IMR-90 (cell line): ENCODE results near the gene OVOL1. TPM values are rescaled to one million over a fixed set of nuclear protein-coding genes. Genes with fewer than 3 reads are reported as not detected.

ENCODE experiments used
- ATAC-seq: fragments of 200-7000 bp; cut with Tn5 transposase; 2 replicates; pipeline ENCODE4 v1.9.1; 2020; ENCODE audit warnings: low read depth, mild to moderate bottlenecking, moderate library complexity
- BruUV-seq: library from RNA; stranded (reverse); fragments of 400-500 nt; replicated peaks from 2 replicates; lab custom pipeline; 2021; lab: Mats Ljungman, UMichigan
- CTCF ChIA-PET: fragments of 300-600 bp; formaldehyde crosslinking; extraction: SDS; loops from one replicate; lab custom pipeline; 2021; ENCODE audit warnings: antibody characterized with exemption; lab: Yijun Ruan, JAX
- POLR2A ChIA-PET: fragments of 300-600 bp; sonication (Branson Sonifier 250); formaldehyde crosslinking; loops from one replicate; lab custom pipeline; 2022; ENCODE audit warnings: antibody characterized with exemption; ENCODE audit not compliant: unreplicated experiment; lab: Charles Lee
- DNase-seq: peaks from one replicate; pipeline ENCODE4 v3.0.0; 2013
- H2AFZ ChIP-seq: replicated peaks from 2 replicates; pipeline ENCODE3; 2013; ENCODE audit warnings: low read length, mild to moderate bottlenecking; ENCODE audit not compliant: poor library complexity
- H2AK5ac ChIP-seq: 2 replicates; pipeline ENCODE4 v1.6.1; 2013; ENCODE audit warnings: low read depth, low read length, inconsistent platforms
- H2AK9ac ChIP-seq: replicated peaks from 2 replicates; pipeline ENCODE3; 2013; ENCODE audit warnings: mild to moderate bottlenecking, low read depth, low read length, moderate library complexity; ENCODE audit not compliant: poor library complexity
- H2BK120ac ChIP-seq: 2 replicates; pipeline ENCODE4 v1.6.1; 2013; ENCODE audit warnings: low read depth, low read length, inconsistent platforms
- H2BK15ac ChIP-seq: 3 replicates; pipeline ENCODE4 v1.6.1; 2013; ENCODE audit warnings: low read depth, low read length, inconsistent platforms
- H2BK20ac ChIP-seq: 2 replicates; pipeline ENCODE4 v1.6.1; 2013; ENCODE audit warnings: low read depth, mild to moderate bottlenecking, inconsistent platforms, low read length, moderate library complexity
- H2BK5ac ChIP-seq: 2 replicates; pipeline ENCODE4 v1.6.1; 2013; ENCODE audit warnings: mild to moderate bottlenecking, low read depth, low read length, inconsistent platforms; ENCODE audit not compliant: poor library complexity, severe bottlenecking
- H3K14ac ChIP-seq: replicated peaks from 2 replicates; pipeline ENCODE4 v1.6.1; 2013; ENCODE audit warnings: low read depth, low read length, inconsistent platforms
- H3K18ac ChIP-seq: 2 replicates; pipeline ENCODE4 v1.6.1; 2013; ENCODE audit warnings: low read depth, low read length, control low read depth
- H3K23ac ChIP-seq: 2 replicates; pipeline ENCODE4 v1.6.1; 2013; ENCODE audit warnings: low read depth, low read length, inconsistent platforms
- H3K27ac ChIP-seq: 2 replicates; pipeline ENCODE4 v1.5.1; 2013; ENCODE audit warnings: mild to moderate bottlenecking, control low read depth, low read length; ENCODE audit not compliant: insufficient read depth
- H3K27me3 ChIP-seq: 2 replicates; pipeline ENCODE4 v1.6.1; 2013; ENCODE audit warnings: low read length; ENCODE audit not compliant: control insufficient read depth, insufficient read depth
- H3K36me3 ChIP-seq: 2 replicates; pipeline ENCODE4 v1.6.1; 2013; ENCODE audit warnings: low read length, mixed read lengths; ENCODE audit not compliant: control insufficient read depth, insufficient read depth
- H3K4ac ChIP-seq: 2 replicates; pipeline ENCODE4 v1.6.1; 2013; ENCODE audit warnings: low read depth, low read length, inconsistent platforms
- H3K4me1 ChIP-seq: 2 replicates; pipeline ENCODE4 v1.6.1; 2013; ENCODE audit warnings: low read length, mixed read lengths; ENCODE audit not compliant: control insufficient read depth, insufficient read depth
- H3K4me2 ChIP-seq: 2 replicates; pipeline ENCODE4 v1.6.1; 2013; ENCODE audit warnings: low read depth, mild to moderate bottlenecking, control low read depth, low read length, moderate library complexity
- H3K4me3 ChIP-seq: 2 replicates; pipeline ENCODE4 v1.5.1; 2013; ENCODE audit warnings: low read depth, mild to moderate bottlenecking, control low read depth, low read length, moderate library complexity; ENCODE audit not compliant: insufficient read depth
- H3K56ac ChIP-seq: 2 replicates; pipeline ENCODE4 v1.6.1; 2013; ENCODE audit warnings: low read length, inconsistent platforms; ENCODE audit not compliant: insufficient read depth; ENCODE audit errors: extremely low read depth
- H3K79me1 ChIP-seq, 2 experiments: 2 replicates each; pipeline ENCODE4 v1.6.1; 2013; ENCODE audit warnings: low read length in 2 of 2, inconsistent platforms in 1 of 2, low read depth in 1 of 2
- H3K9ac ChIP-seq: 2 replicates; pipeline ENCODE4 v1.6.1; 2013; ENCODE audit warnings: low read depth, low read length, control low read depth
- H3K9me1 ChIP-seq: 2 replicates; pipeline ENCODE4 v1.6.1; 2013; ENCODE audit warnings: low read length, inconsistent platforms; ENCODE audit not compliant: insufficient read depth
- H3K9me3 ChIP-seq: 2 replicates; pipeline ENCODE4 v1.6.1; 2013; ENCODE audit warnings: low read length; ENCODE audit not compliant: control insufficient read depth, insufficient read depth
- H4K20me1 ChIP-seq: 2 replicates; pipeline ENCODE4 v1.6.1; 2013; ENCODE audit warnings: low read length, inconsistent platforms; ENCODE audit not compliant: insufficient read depth
- H4K5ac ChIP-seq: 2 replicates; pipeline ENCODE4 v1.6.1; 2013; ENCODE audit warnings: mild to moderate bottlenecking, low read depth, low read length, control low read depth
- H4K8ac ChIP-seq, 2 experiments: 2 replicates each; pipeline ENCODE4 v1.6.1; 2013; ENCODE audit warnings: low read depth in 2 of 2, low read length in 2 of 2, control low read depth in 1 of 2, inconsistent platforms in 1 of 2
- H4K91ac ChIP-seq: 2 replicates; pipeline ENCODE4 v1.6.1; 2013; ENCODE audit warnings: low read depth, low read length, inconsistent platforms; ENCODE audit not compliant: insufficient read depth
- BHLHE40 ChIP-seq: fragments of 150-350 bp; IDR thresholded peaks from 2 replicates; pipeline ENCODE4 v1.6.1; 2016; ENCODE audit warnings: mild to moderate bottlenecking, low read depth, low read length
- CEBPB ChIP-seq: IDR thresholded peaks from 2 replicates; pipeline ENCODE4 v1.6.1; 2012; ENCODE audit warnings: low read depth, low read length, improper control_type of control experiment
- CHD1 ChIP-seq: IDR thresholded peaks from 2 replicates; pipeline ENCODE4 v1.6.1; 2012; ENCODE audit warnings: low read depth, low read length, improper control_type of control experiment
- CTCF ChIP-seq: conservative IDR thresholded peaks from 2 replicates; pipeline ENCODE4 v1.5.1; 2012; ENCODE audit warnings: mild to moderate bottlenecking, low read depth, low read length, improper control_type of control experiment
- ELK1 ChIP-seq: fragments of 150-350 bp; IDR thresholded peaks from 2 replicates; pipeline ENCODE4 v1.6.1; 2016; ENCODE audit warnings: low read depth, mild to moderate bottlenecking, low read length, moderate library complexity, borderline replicate concordance
- FOS ChIP-seq: fragments of 150-350 bp; IDR thresholded peaks from 2 replicates; pipeline ENCODE4 v1.6.1; 2016; ENCODE audit warnings: low read depth, low read length
- MAFK ChIP-seq: IDR thresholded peaks from 2 replicates; pipeline ENCODE4 v1.6.1; 2012; ENCODE audit warnings: low read depth, low read length, improper control_type of control experiment
- MXI1 ChIP-seq: IDR thresholded peaks from 2 replicates; pipeline ENCODE4 v1.6.1; 2012; ENCODE audit warnings: low read depth, mild to moderate bottlenecking, low read length, moderate library complexity, borderline replicate concordance
- NFE2L2 ChIP-seq: fragments of 150-350 bp; IDR thresholded peaks from 2 replicates; pipeline ENCODE4 v1.6.1; 2016; ENCODE audit warnings: low read depth, mild to moderate bottlenecking, low read length
- POLR2A ChIP-seq: IDR thresholded peaks from 2 replicates; pipeline ENCODE4 v1.6.1; 2012; ENCODE audit warnings: mild to moderate bottlenecking, low read depth, low read length
- RAD21 ChIP-seq: IDR thresholded peaks from 2 replicates; pipeline ENCODE4 v1.6.1; 2012; ENCODE audit warnings: low read length, improper control_type of control experiment
- RCOR1 ChIP-seq: IDR thresholded peaks from 2 replicates; pipeline ENCODE4 v1.6.1; 2012; ENCODE audit warnings: mild to moderate bottlenecking, low read length, improper control_type of control experiment; ENCODE audit not compliant: insufficient replicate concordance
- SMC3 ChIP-seq: fragments of 150-350 bp; IDR thresholded peaks from 2 replicates; pipeline ENCODE4 v1.6.1; 2016; ENCODE audit warnings: low read depth, mild to moderate bottlenecking, antibody characterized with exemption, low read length, moderate library complexity
- USF2 ChIP-seq: fragments of 150-350 bp; IDR thresholded peaks from 2 replicates; pipeline ENCODE4 v1.6.1; 2017; ENCODE audit warnings: mild to moderate bottlenecking, antibody characterized with exemption, low read length, low read depth
- WGBS, 2 experiments: methylation state at CpG; one replicate each; pipeline versions ENCODE4 v1.1.5 to v1.1.7; 2013; ENCODE audit warnings: missing lambda C conversion rate in 2 of 2; ENCODE audit not compliant: insufficient read length in 1 of 2; ENCODE audit errors: extremely low coverage in 2 of 2; 5-methylcytosine and 5-hydroxymethylcytosine counted together
- dilution Hi-C: fragments of 300-500 bp; cut with HindIII; formaldehyde crosslinking; loops from one replicate; pipeline ENCODE4 v1.14.3; 2018; ENCODE audit warnings: low sequenced_read_pairs; ENCODE audit not compliant: unreplicated experiment
- in situ Hi-C: fragments of 300-500 bp; cut with MboI; formaldehyde crosslinking; loops from 3 replicates; pipeline ENCODE4 v1.14.3; 2019; ENCODE audit warnings: low sequenced_read_pairs, inconsistent platforms, mixed read lengths
- intact Hi-C: fragments of 100-400 bp; cut with micrococcal nuclease; formaldehyde crosslinking; loops from 2 replicates; pipeline ENCODE4 v1.10.0; 2022
- polyA plus RNA-seq, 3 experiments: library from polyadenylated mRNA; depleted of rRNA; stranded (reverse); fragments of >200 nt; gene quantifications; 2 replicates each; pipeline ENCODE4 v1.2.3, GENCODE V29; 2012; ENCODE audit warnings: low replicate concordance in 1 of 3
- total RNA-seq: library from RNA; depleted of rRNA; stranded (reverse); fragments of >200 nt; gene quantifications from 2 replicates; pipeline ENCODE4 v1.2.3, GENCODE V29; 2012

OVOL1 gene
- total and polyA plus RNA-seq, 2 of the 4 experiments (the other 2 are of a cell fraction): not detected

DNA sequence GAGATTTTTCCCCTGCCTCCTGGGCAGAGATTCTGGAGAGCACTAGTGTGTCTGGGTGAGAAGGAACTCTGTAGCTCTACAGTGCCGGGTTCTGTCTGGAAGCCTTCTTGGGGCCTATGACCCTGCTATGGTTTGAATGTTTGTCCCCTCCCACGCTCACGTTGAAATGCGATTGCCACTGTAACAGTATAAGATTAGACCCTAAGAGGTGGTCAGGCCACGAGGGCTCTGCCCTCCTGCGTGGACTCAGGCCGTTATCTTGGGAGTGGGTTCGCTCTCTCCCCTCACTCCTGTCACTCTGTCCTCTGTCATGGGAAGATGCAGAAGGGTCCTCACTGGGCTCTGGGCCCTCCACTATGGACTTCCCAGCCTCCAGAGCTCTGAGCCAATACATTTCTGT lies 9.6 kb upstream of the OVOL1 start:
- Histone ChIP-seq H2BK120ac (no peak overlapping the region), H2BK5ac (no peak overlapping the region), H3K4me3 (no peak overlapping the region), H4K20me1 (peaks cover 32% of the 10 kb centered on the region), H3K27ac (no peak overlapping the region), H3K4ac (no peak overlapping the region), H2AK5ac (no peak overlapping the region), H3K4me1 (peaks cover 3% of the 10 kb centered on the region; the same call in 1 of the 2 replicates), H4K8ac (no peak overlapping the region), H2AFZ (no peak overlapping the region), H3K23ac (no peak overlapping the region), H2AK9ac (no peak overlapping the region), H3K4me2 (no peak overlapping the region), H3K14ac (no peak overlapping the region), H3K56ac (no peak overlapping the region), H3K79me1 (peaks cover 33 to 62% of the 10 kb centered on the region in 2 experiments), H3K9me1 (peaks cover 10% of the 10 kb centered on the region), H2BK15ac (no peak overlapping the region), H2BK20ac (no peak overlapping the region), H3K27me3 (peaks cover 4% of the 10 kb centered on the region; the same call in 1 of the 2 replicates), H3K18ac (no peak overlapping the region), H3K9ac (no peak overlapping the region), H4K5ac (no peak overlapping the region), H3K9me3 (no peaks in the 10 kb centered on the region), H3K36me3 (peaks cover 21% of the 10 kb centered on the region; the same call in 1 of the 2 replicates), H4K91ac (no peak overlapping the region)
- ChIA-PET CTCF (no interaction called here), POLR2A (no interaction called here)
- WGBS, 2 experiments: 90% methylated on average over 3 of the region's 8 CpGs; no CpG with 5 or more reads in 1 of the 2 experiments
- TF ChIP-seq ELK1 (no peak), USF2 (no peak), MAFK (no peak), NFE2L2 (no peak), CEBPB (no peak), MXI1 (no peak), FOS (no peak), CTCF (no peak), CHD1 (no peak), POLR2A (no peak), RAD21 (no peak), SMC3 (no peak), RCOR1 (no peak), BHLHE40 (no peak)
- in situ Hi-C loops: no loop called here
- DNase-seq (no peak), ATAC-seq (no peak)
- dilution Hi-C loops: no loop called here
- intact Hi-C loops: no loop called here
- BruUV-seq: no TSS peak
